Adipose tissue (tissue), 3 donors: ENCODE results near the gene RFPL4AL1. TPM values are rescaled to one million over a fixed set of nuclear protein-coding genes. Genes with fewer than 3 reads are reported as not detected.

Experiments
- H3K27ac ChIP-seq: one replicate; pipeline ENCODE4 v1.5.1; 2013; ENCODE audit warnings: low read depth, low read length
- WGBS, 3 donors: extraction: QIAGEN DNeasy Blood & Tissue Kit; methylation state at CpG; one replicate each; pipeline ENCODE4 v1.1.7; 2013; 5-methylcytosine and 5-hydroxymethylcytosine counted together
- polyA plus RNA-seq, 3 donors: library from polyadenylated mRNA; stranded (reverse); fragments of 200-250 nt; gene quantifications; one replicate each; pipeline ENCODE4 v1.2.3, GENCODE V29; 2013
- donor health status: healthy with polysubstance abuse.
- donor health status: Bipolar disorder and iron deficiency.
- donor health status: healthy.

The RFPL4AL1 gene
- polyA plus RNA-seq, 3 donors: not detected

DNA sequence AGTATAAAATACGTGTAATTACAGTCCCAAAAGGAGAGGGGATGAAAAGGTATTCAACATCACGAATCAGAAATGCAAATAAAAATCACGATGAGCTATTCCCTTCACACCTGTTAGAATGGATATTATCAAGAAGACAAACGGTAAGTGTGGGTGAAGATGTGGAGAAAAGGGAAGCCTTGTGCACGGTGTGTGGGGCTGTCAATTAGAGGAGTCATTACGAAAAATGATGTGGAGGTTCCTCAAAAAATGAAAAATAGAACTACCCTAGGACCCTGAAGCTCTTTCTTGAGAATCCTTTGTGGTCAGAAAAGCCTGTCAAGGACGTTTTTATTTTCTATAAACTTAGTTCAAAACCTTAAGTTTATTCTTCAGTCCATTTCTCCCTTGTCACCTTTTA, 43.5 kb downstream of the RFPL4AL1 start:
- no peak overlapping the region for H3K27ac ChIP-seq
- 48 to 59% (median 53%) methylated on average over 7 of the region's 7 CpGs for WGBS, 3 donors

DNA sequence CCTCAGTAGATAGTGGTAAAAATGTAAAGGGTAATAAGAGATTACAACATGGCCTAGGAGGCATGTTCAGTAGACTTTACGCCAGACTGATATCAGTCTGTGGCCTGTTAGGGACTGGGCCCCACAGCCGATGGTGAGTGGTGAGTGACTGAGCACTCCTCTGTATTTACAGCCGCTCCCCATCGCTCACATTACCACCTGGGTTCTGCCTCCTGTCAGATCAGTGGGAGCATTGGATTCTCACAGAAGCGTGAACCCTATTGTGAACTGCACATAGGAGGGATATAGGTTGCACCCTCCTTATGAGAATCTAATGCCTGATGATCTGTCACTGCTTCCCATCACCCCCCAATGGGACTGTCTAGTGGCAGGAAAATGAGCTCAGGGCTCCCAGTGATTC, 45.0 kb downstream of the RFPL4AL1 start:
- no peak overlapping the region for H3K27ac ChIP-seq
- WGBS, 3 donors: 90 to 97% (median 93%) methylated on average over 5 of the region's 5 CpGs

DNA sequence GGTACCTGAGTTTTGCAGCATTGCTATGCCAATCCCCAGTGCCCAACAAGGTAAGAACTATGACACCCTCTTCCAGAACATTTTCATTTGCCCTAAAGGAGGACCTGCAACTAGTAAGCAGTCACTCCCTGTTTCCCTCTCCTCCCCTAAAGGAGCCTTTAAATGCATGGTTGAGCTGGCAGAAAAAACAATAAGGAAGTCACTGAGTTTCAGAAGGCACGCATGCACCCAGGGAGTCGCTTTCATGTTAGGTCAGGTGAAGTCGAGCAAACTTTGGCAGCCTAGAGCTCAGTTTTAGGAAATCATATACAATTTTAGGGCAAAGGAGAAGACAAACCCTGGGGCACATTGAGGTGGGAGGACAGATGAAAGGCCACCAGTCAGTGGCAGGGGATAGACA, 51.1 kb downstream of the RFPL4AL1 start:
- WGBS, 3 donors: 71 to 85% (median 80%) methylated on average over 3 of the region's 3 CpGs

More for the DNA sequence above, 51.1 kb downstream of the RFPL4AL1 start:
- H3K27ac ChIP-seq: no peak overlapping the region

Other genes starting within 250 kb of the RFPL4AL1 start
- gene SBK2, start 232.0 kb upstream of the RFPL4AL1 start, polyA plus RNA-seq: under 1 TPM in 2 of 3 donors, not detected in 1; 0.12 to 0.90 TPM
- gene SBK3, start 223.6 kb upstream of the RFPL4AL1 start, polyA plus RNA-seq: 1 to 10 TPM in 2 of 3 donors, under 1 TPM in 1; 0.29 to 1.6 (median 1.2) TPM
- gene ZNF579, start 188.3 kb upstream of the RFPL4AL1 start, polyA plus RNA-seq: 1 to 10 TPM; 3.7 to 7.8 (median 7.2) TPM
- gene FIZ1, start 169.6 kb upstream of the RFPL4AL1 start, polyA plus RNA-seq: 1 to 10 TPM; 6.8 to 9.7 (median 8.4) TPM
- 10 to 100 TPM; 27.9 to 60.9 (median 35.5) TPM for gene ZNF524, start 168.8 kb upstream of the RFPL4AL1 start, polyA plus RNA-seq
- 1 to 10 TPM; 3.8 to 6.8 (median 4.7) TPM for gene ZNF865, start 163.5 kb upstream of the RFPL4AL1 start, polyA plus RNA-seq
- 1 to 10 TPM; 2.6 to 7.0 (median 5.2) TPM for gene ZNF784, start 144.6 kb upstream of the RFPL4AL1 start, polyA plus RNA-seq
- 10 to 100 TPM; 17.9 to 41.2 (median 26.1) TPM for gene ZNF580, start 128.1 kb upstream of the RFPL4AL1 start, polyA plus RNA-seq
- 10 to 100 TPM; 14.3 to 24.5 (median 18.1) TPM for gene ZNF581, start 125.5 kb upstream of the RFPL4AL1 start, polyA plus RNA-seq
- gene CCDC106, start 120.9 kb upstream of the RFPL4AL1 start, polyA plus RNA-seq: 10 to 100 TPM in 2 of 3 donors, 1 to 10 TPM in 1; 6.3 to 23.2 (median 17.8) TPM
- gene U2AF2, start 114.1 kb upstream of the RFPL4AL1 start, polyA plus RNA-seq: 100 to 1,000 TPM in 1 of 3 donors, 10 to 100 TPM in 2; 54.3 to 122 (median 95.0) TPM
- gene EPN1, start 93.9 kb upstream of the RFPL4AL1 start, polyA plus RNA-seq: 100 to 1,000 TPM in 1 of 3 donors, 10 to 100 TPM in 2; 71.6 to 117 (median 89.0) TPM
- not detected for gene NLRP9, start 30.7 kb upstream of the RFPL4AL1 start, polyA plus RNA-seq
- not detected for gene RFPL4A, start 10.0 kb upstream of the RFPL4AL1 start, polyA plus RNA-seq
- gene NLRP11, start 62.9 kb downstream of the RFPL4AL1 start, polyA plus RNA-seq: under 1 TPM in 1 of 3 donors, not detected in 2; 0.03 TPM
- gene NLRP4, start 67.4 kb downstream of the RFPL4AL1 start, polyA plus RNA-seq: not detected
- gene NLRP13, start 163.2 kb downstream of the RFPL4AL1 start, polyA plus RNA-seq: not detected
- not detected for gene NLRP8, start 178.7 kb downstream of the RFPL4AL1 start, polyA plus RNA-seq
- gene NLRP5, start 217.7 kb downstream of the RFPL4AL1 start, polyA plus RNA-seq: not detected